Fibroblast of skin of right quadriceps (primary cell): ENCODE results near the gene HLF.
"Not testable (repeated sequence)": the region's sequence is repeated elsewhere in the genome, so short reads cannot be mapped to it uniquely, and the experiment has no call there.

Source experiments
- DNase-seq: peaks from one replicate; pipeline ENCODE4 v3.0.0-alpha.2; 2013

Gene HLF

GRCh38 chr17:55312852-55313251, 48.1 kb downstream of the HLF start:
- no peak for DNase-seq

GRCh38 chr17:55314061-55314783, 49.5 kb downstream of the HLF start:
- no peak for DNase-seq

GRCh38 chr17:55314784-55315491, 50.2 kb downstream of the HLF start:
- DNase-seq = no peak

- DNase-seq = no peak
These were observed 51.7 kb downstream of the HLF start for GRCh38 chr17:55316499-55316898.

- DNase-seq = no peak
These were observed 52.5 kb downstream of the HLF start for GRCh38 chr17:55317284-55317683.

- DNase-seq = no peak
These were observed 53.3 kb downstream of the HLF start for GRCh38 chr17:55318081-55318480.

GRCh38 chr17:55318715-55319487, 54.1 kb downstream of the HLF start:
- no peak for DNase-seq

- DNase-seq = no peak
These were observed 55.3 kb downstream of the HLF start for GRCh38 chr17:55319933-55320593.

GRCh38 chr17:55320594-55321426, 56.0 kb downstream of the HLF start:
- DNase-seq = no peak

GRCh38 chr17:55321427-55322060, 56.8 kb downstream of the HLF start:
- no peak for DNase-seq

GRCh38 chr17:55322453-55322985, 57.8 kb downstream of the HLF start:
- DNase-seq = peak; percentile 68

GRCh38 chr17:55323518-55324295, 58.9 kb downstream of the HLF start:
- no peak for DNase-seq

- DNase-seq = no peak
These were observed 59.7 kb downstream of the HLF start for GRCh38 chr17:55324296-55324978.

- DNase-seq = no peak
These were observed 60.6 kb downstream of the HLF start for GRCh38 chr17:55325406-55325805.

GRCh38 chr17:55326030-55326429, 61.3 kb downstream of the HLF start:
- DNase-seq = no peak

- DNase-seq = no peak
These were observed 62.7 kb downstream of the HLF start for GRCh38 chr17:55327225-55328088.

GRCh38 chr17:55328514-55328913, 63.8 kb downstream of the HLF start:
- not testable (repeated sequence) for DNase-seq

- no peak for DNase-seq
These were observed 65.7 kb downstream of the HLF start for GRCh38 chr17:55330344-55330933.
